ENCODE results near the gene DCP1A.

Gene DCP1A

DNA sequence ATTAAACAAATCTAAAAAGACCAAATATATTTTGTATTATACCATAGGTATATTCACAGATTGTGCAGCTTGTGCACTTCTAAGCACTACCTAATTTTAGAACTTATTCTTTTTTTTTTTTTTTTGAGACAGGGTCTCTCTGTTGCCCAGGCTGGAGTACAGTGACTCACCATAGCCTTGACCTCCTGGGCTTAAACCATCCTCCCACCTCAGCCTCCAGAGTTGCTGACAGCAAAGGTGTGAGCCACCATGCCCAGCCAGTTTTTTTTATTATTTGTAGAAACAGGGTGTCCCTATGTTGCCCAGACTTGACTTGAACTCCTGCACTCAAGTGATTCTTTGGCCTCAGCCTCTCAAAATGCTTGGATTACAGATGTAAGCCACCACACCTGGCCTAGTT lies 79.6 kb downstream of the DCP1A start:
- ATAC-seq: no peak
- no peak for TF ChIP-seq ZNF565 (CRISPR knock-in tag; conservative IDR thresholded peaks at IDR 0.05; ENCODE audit: low read depth)
- no peak for TF ChIP-seq BACH2 (CRISPR knock-in tag; IDR thresholded peaks at IDR 0.05; ENCODE audit: borderline replicate concordance)
- no peak for TF ChIP-seq ZNF70 (CRISPR knock-in tag; IDR thresholded peaks at IDR 0.05)
- no peak for TF ChIP-seq RARB (CRISPR knock-in tag; IDR thresholded peaks at IDR 0.05)
- TF ChIP-seq, protein P1, sequence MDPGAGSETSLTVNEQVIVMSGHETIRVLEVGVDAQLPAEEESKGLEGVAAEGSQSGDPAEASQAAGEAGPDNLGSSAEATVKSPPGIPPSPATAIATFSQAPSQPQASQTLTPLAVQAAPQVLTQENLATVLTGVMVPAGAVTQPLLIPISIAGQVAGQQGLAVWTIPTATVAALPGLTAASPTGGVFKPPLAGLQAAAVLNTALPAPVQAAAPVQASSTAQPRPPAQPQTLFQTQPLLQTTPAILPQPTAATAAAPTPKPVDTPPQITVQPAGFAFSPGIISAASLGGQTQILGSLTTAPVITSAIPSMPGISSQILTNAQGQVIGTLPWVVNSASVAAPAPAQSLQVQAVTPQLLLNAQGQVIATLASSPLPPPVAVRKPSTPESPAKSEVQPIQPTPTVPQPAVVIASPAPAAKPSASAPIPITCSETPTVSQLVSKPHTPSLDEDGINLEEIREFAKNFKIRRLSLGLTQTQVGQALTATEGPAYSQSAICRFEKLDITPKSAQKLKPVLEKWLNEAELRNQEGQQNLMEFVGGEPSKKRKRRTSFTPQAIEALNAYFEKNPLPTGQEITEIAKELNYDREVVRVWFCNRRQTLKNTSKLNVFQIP (CRISPR knock-in tag; IDR thresholded peaks at IDR 0.05; ENCODE audit: borderline replicate concordance, low read depth): no peak
- no peak for TF ChIP-seq OSR1 (CRISPR knock-in tag; IDR thresholded peaks at IDR 0.05)
- no peak for TF ChIP-seq TSHZ2 (CRISPR knock-in tag; IDR thresholded peaks at IDR 0.05)
- TF ChIP-seq TOX (CRISPR knock-in tag; IDR thresholded peaks at IDR 0.05; ENCODE audit: borderline replicate concordance): no peak
- no peak for TF ChIP-seq ZNF8 (CRISPR knock-in tag; IDR thresholded peaks at IDR 0.05)
- TF ChIP-seq CSDC2 (CRISPR knock-in tag; IDR thresholded peaks at IDR 0.05): no peak
- no peak for TF ChIP-seq GLIS3 (CRISPR knock-in tag; IDR thresholded peaks at IDR 0.05)
- no peak for TF ChIP-seq ZFP30 (CRISPR knock-in tag; IDR thresholded peaks at IDR 0.05)
- TF ChIP-seq, protein P2, sequence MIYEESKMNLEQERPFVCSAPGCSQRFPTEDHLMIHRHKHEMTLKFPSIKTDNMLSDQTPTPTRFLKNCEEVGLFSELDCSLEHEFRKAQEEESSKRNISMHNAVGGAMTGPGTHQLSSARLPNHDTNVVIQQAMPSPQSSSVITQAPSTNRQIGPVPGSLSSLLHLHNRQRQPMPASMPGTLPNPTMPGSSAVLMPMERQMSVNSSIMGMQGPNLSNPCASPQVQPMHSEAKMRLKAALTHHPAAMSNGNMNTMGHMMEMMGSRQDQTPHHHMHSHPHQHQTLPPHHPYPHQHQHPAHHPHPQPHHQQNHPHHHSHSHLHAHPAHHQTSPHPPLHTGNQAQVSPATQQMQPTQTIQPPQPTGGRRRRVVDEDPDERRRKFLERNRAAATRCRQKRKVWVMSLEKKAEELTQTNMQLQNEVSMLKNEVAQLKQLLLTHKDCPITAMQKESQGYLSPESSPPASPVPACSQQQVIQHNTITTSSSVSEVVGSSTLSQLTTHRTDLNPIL (CRISPR knock-in tag; IDR thresholded peaks at IDR 0.05; ENCODE audit: low read depth): no peak

- no peak for ATAC-seq
- TF ChIP-seq ZNF565 (CRISPR knock-in tag; conservative IDR thresholded peaks at IDR 0.05; ENCODE audit: low read depth): no peak
- TF ChIP-seq PATZ1 (CRISPR knock-in tag; IDR thresholded peaks at IDR 0.05; ENCODE audit: borderline replicate concordance): no peak
- no peak for TF ChIP-seq ZNF70 (CRISPR knock-in tag; IDR thresholded peaks at IDR 0.05)
- TF ChIP-seq, protein P2 (CRISPR knock-in tag; IDR thresholded peaks at IDR 0.05; ENCODE audit: low read depth): no peak
- no peak for TF ChIP-seq OSR1 (CRISPR knock-in tag; IDR thresholded peaks at IDR 0.05)
- no peak for TF ChIP-seq SNAI2 (CRISPR knock-in tag; IDR thresholded peaks at IDR 0.05)
- no peak for TF ChIP-seq TSHZ2 (CRISPR knock-in tag; IDR thresholded peaks at IDR 0.05)
Measured at GRCh38 chr3:53264718-53265117, 82.6 kb downstream of the DCP1A start.

DNA sequence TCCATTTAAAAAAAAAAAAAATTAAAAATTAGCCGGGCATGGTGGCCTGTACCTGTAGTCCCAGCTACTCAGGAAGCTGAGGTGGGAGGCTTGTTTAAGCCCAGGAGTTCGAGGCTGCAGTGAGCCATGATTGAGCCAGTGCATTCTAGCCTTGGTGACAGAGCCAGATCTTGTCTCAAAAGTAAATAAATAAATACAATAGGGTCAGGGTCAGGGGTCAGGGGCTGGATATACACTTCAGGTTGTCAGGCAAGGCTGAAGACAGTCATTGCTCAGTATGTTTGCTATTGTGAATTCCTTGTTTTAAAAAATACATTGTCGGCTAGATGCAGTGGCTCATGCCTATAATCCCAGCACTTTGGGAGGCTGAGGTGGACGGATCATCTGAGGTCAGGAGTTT lies 83.4 kb downstream of the DCP1A start:
- TF ChIP-seq OSR1 (CRISPR knock-in tag; IDR thresholded peaks at IDR 0.05): no peak
- no peak for TF ChIP-seq ZNF565 (CRISPR knock-in tag; conservative IDR thresholded peaks at IDR 0.05; ENCODE audit: low read depth)
- TF ChIP-seq, protein P1 (CRISPR knock-in tag; IDR thresholded peaks at IDR 0.05; ENCODE audit: borderline replicate concordance, low read depth): no peak
- TF ChIP-seq BACH2 (CRISPR knock-in tag; IDR thresholded peaks at IDR 0.05; ENCODE audit: borderline replicate concordance): no peak
- no peak for TF ChIP-seq ZNF8 (CRISPR knock-in tag; IDR thresholded peaks at IDR 0.05)
- no peak for TF ChIP-seq PPARA (CRISPR knock-in tag; IDR thresholded peaks at IDR 0.05; ENCODE audit: borderline replicate concordance)
- TF ChIP-seq TSHZ2 (CRISPR knock-in tag; IDR thresholded peaks at IDR 0.05): no peak
- TF ChIP-seq GLIS3 (CRISPR knock-in tag; IDR thresholded peaks at IDR 0.05): no peak
- TF ChIP-seq TOX (CRISPR knock-in tag; IDR thresholded peaks at IDR 0.05; ENCODE audit: borderline replicate concordance): no peak
- no peak for ATAC-seq
